Peyer's patch (tissue), 4 donors: ENCODE measurements around the gene SLC13A3.

ENCODE experiments used
- POLR2A ChIP-seq, 2 donors: fragments of 450-650 bp; IDR thresholded peaks; one replicate each; pipeline ENCODE4 v1.5.1; 2017; ENCODE audit warnings: antibody characterized with exemption in 2 of 2, mild to moderate bottlenecking in 2 of 2, moderate library complexity in 2 of 2
- TF ChIP-seq, protein P1 (sequence below), 6 experiments: fragments of 450-650 bp in 4 of 6; fragments of 200-600 bp in 2 of 6; sonication (generic) in 1 of 6; IDR thresholded peaks; one replicate each; pipeline ENCODE4 v1.5.1; 2017 to 2019; ENCODE audit warnings: antibody characterized with exemption in 6 of 6, mild to moderate bottlenecking in 3 of 6, moderate library complexity in 1 of 6

GRCh38 chr20:46588532-46589511, 62.4 kb downstream of the SLC13A3 start:
- TF ChIP-seq, protein P1, sequence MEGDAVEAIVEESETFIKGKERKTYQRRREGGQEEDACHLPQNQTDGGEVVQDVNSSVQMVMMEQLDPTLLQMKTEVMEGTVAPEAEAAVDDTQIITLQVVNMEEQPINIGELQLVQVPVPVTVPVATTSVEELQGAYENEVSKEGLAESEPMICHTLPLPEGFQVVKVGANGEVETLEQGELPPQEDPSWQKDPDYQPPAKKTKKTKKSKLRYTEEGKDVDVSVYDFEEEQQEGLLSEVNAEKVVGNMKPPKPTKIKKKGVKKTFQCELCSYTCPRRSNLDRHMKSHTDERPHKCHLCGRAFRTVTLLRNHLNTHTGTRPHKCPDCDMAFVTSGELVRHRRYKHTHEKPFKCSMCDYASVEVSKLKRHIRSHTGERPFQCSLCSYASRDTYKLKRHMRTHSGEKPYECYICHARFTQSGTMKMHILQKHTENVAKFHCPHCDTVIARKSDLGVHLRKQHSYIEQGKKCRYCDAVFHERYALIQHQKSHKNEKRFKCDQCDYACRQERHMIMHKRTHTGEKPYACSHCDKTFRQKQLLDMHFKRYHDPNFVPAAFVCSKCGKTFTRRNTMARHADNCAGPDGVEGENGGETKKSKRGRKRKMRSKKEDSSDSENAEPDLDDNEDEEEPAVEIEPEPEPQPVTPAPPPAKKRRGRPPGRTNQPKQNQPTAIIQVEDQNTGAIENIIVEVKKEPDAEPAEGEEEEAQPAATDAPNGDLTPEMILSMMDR (IDR thresholded peaks at IDR 0.05) = no peak
- no peak for TF ChIP-seq POLR2A (IDR thresholded peaks at IDR 0.05)
